ENCODE results near the gene DNAJC25.

DNAJC25 gene

GRCh38 chr9:111627260-111627963 lies 3.7 kb upstream of the DNAJC25 start:
- no peak for DNase-seq

- DNase-seq = no peak
Measured at GRCh38 chr9:111628411-111628810, 2.7 kb upstream of the DNAJC25 start.

GRCh38 chr9:111630182-111630963 lies 761 bp upstream of the DNAJC25 start:
- DNase-seq = peak in 7 of 56 donors; percentile 2 to 37 (median 27)

- no peak for DNase-seq
Measured at GRCh38 chr9:111630964-111631213, 245 bp upstream of the DNAJC25 start.

GRCh38 chr9:111632060-111632459 lies 926 bp downstream of the DNAJC25 start:
- DNase-seq = no peak

GRCh38 chr9:111632695-111633388 lies 1.7 kb downstream of the DNAJC25 start:
- no peak for DNase-seq

GRCh38 chr9:111633389-111633736 lies 2.2 kb downstream of the DNAJC25 start:
- DNase-seq = no peak

GRCh38 chr9:111634860-111635259 lies 3.7 kb downstream of the DNAJC25 start:
- no peak for DNase-seq

GRCh38 chr9:111637421-111637950 lies 6.4 kb downstream of the DNAJC25 start:
- no peak for DNase-seq

- no peak for DNase-seq
Measured at GRCh38 chr9:111644195-111644772, 13.2 kb downstream of the DNAJC25 start.

GRCh38 chr9:111645806-111646205 lies 14.7 kb downstream of the DNAJC25 start:
- no peak for DNase-seq

GRCh38 chr9:111646417-111646816 lies 15.3 kb downstream of the DNAJC25 start:
- DNase-seq = no peak

GRCh38 chr9:111648066-111648465 lies 16.9 kb downstream of the DNAJC25 start:
- DNase-seq = no peak

GRCh38 chr9:111649016-111649415 lies 17.9 kb downstream of the DNAJC25 start:
- no peak for DNase-seq

GRCh38 chr9:111657051-111657450 lies 25.9 kb downstream of the DNAJC25 start:
- DNase-seq = no peak

- no peak for DNase-seq
Measured at GRCh38 chr9:111658943-111659342, 27.8 kb downstream of the DNAJC25 start.

- DNase-seq = no peak
Measured at GRCh38 chr9:111659691-111660090, 28.6 kb downstream of the DNAJC25 start.

GRCh38 chr9:111661150-111661801 lies 30.1 kb downstream of the DNAJC25 start, which contains the start of gene GNG10:
Gene GNG10 (plus strand): TSS chr9:111661605. CDS start chr9:111661635, 30 bp downstream.
- DNase-seq = peak in 49 of 56 donors; percentile 5 to 74 (median 45)

- peak in 46 of 56 donors; percentile 4 to 71 (median 34) for DNase-seq
Measured at GRCh38 chr9:111661802-111662521, 30.8 kb downstream of the DNAJC25 start.

- DNase-seq = no peak
Measured at GRCh38 chr9:111662576-111663300, 31.6 kb downstream of the DNAJC25 start.
